Fibroblast of pulmonary artery (primary cell): Measurements from ENCODE around the gene NUP214.

Experiments used
- DNase-seq: peaks from one replicate; pipeline ENCODE4 v3.0.0-alpha.2; 2010; ENCODE audit warnings: low read depth
- H3K4me3 ChIP-seq: replicated peaks from 2 replicates; pipeline ENCODE4 v1.5.1; 2011; ENCODE audit warnings: low read depth, mild to moderate bottlenecking, control low read depth, low read length, moderate library complexity
- CTCF ChIP-seq: IDR thresholded peaks from 2 replicates; pipeline ENCODE4 v1.5.1; 2011; ENCODE audit warnings: mild to moderate bottlenecking, control low read depth, low read length, inconsistent platforms; ENCODE audit errors: missing control alignments

The NUP214 gene

GRCh38 chr9:131226226-131226625 lies 100.8 kb downstream of the NUP214 start:
- DNase-seq = no peak
- H3K4me3 ChIP-seq = no peak overlapping the region
- TF ChIP-seq CTCF = no peak

- no peak overlapping the region for H3K4me3 ChIP-seq
- no peak for TF ChIP-seq CTCF
- DNase-seq = peak; percentile 47
These were observed 101.9 kb downstream of the NUP214 start for GRCh38 chr9:131227112-131227958.

GRCh38 chr9:131227959-131228460 lies 102.6 kb downstream of the NUP214 start:
- H3K4me3 ChIP-seq = no peak overlapping the region
- no peak for TF ChIP-seq CTCF
- DNase-seq = no peak

GRCh38 chr9:131228988-131229387 lies 103.6 kb downstream of the NUP214 start:
- no peak for TF ChIP-seq CTCF
- no peak overlapping the region for H3K4me3 ChIP-seq
- DNase-seq = peak; percentile 84

GRCh38 chr9:131233556-131233955 lies 108.2 kb downstream of the NUP214 start:
- no peak overlapping the region for H3K4me3 ChIP-seq
- no peak for DNase-seq
- no peak for TF ChIP-seq CTCF

GRCh38 chr9:131233995-131234394 lies 108.6 kb downstream of the NUP214 start:
- H3K4me3 ChIP-seq = no peak overlapping the region
- DNase-seq = no peak
- no peak for TF ChIP-seq CTCF

- H3K4me3 ChIP-seq = no peak overlapping the region
- no peak for TF ChIP-seq CTCF
- DNase-seq = no peak
These were observed 109.6 kb downstream of the NUP214 start for GRCh38 chr9:131234799-131235479.
